Effector memory CD4-positive, alpha-beta T cell (primary cell): Measurements from ENCODE around the gene SPOCK2.

ENCODE experiments used
- DNase-seq, 3 donors: peaks; one replicate each; pipeline ENCODE4 v3.0.0-alpha.2; 2020
- H3K27ac ChIP-seq: 2 replicates; pipeline ENCODE4 v1.7.0; 2013; ENCODE audit warnings: mild to moderate bottlenecking, low read length, moderate library complexity; ENCODE audit not compliant: insufficient read depth, poor library complexity, severe bottlenecking
- H3K27me3 ChIP-seq: replicated peaks from 2 replicates; pipeline ENCODE4 v1.7.0; 2013; ENCODE audit warnings: mild to moderate bottlenecking, low read length; ENCODE audit not compliant: insufficient read depth, control insufficient read depth, poor library complexity, severe bottlenecking
- H3K36me3 ChIP-seq: 2 replicates; pipeline ENCODE4 v1.7.0; 2013; ENCODE audit warnings: mild to moderate bottlenecking, low read length, moderate library complexity; ENCODE audit not compliant: control insufficient read depth, insufficient read depth
- H3K4me1 ChIP-seq: 2 replicates; pipeline ENCODE4 v1.7.0; 2013; ENCODE audit warnings: low read length, mild to moderate bottlenecking; ENCODE audit not compliant: control insufficient read depth, insufficient read depth, poor library complexity, severe bottlenecking
- H3K4me3 ChIP-seq: 2 replicates; pipeline ENCODE4 v1.7.0; 2013; ENCODE audit warnings: low read length, low read depth, mild to moderate bottlenecking; ENCODE audit not compliant: insufficient read depth, poor library complexity, severe bottlenecking
- H3K9me3 ChIP-seq: 2 replicates; pipeline ENCODE4 v1.7.0; 2013; ENCODE audit warnings: mild to moderate bottlenecking, low read length, moderate library complexity; ENCODE audit not compliant: control insufficient read depth

The SPOCK2 gene

GRCh38 chr10:72124989-72125388 lies 36.6 kb upstream of the SPOCK2 start:
- H3K4me1 ChIP-seq = peaks cover 7% of the 10 kb centered on the region
- H3K9me3 ChIP-seq = no peaks in the 10 kb centered on the region
- H3K36me3 ChIP-seq = peaks cover 5% of the 10 kb centered on the region
- H3K27me3 ChIP-seq = no peaks in the 10 kb centered on the region
- no peak for DNase-seq
- no peak overlapping the region for H3K4me3 ChIP-seq
- H3K27ac ChIP-seq = no peak overlapping the region

GRCh38 chr10:72124381-72124780 lies 36.0 kb upstream of the SPOCK2 start:
- no peaks in the 10 kb centered on the region for H3K9me3 ChIP-seq
- peaks cover 7% of the 10 kb centered on the region for H3K4me1 ChIP-seq
- no peaks in the 10 kb centered on the region for H3K27me3 ChIP-seq
- peaks cover 5% of the 10 kb centered on the region for H3K36me3 ChIP-seq
- DNase-seq = no peak
- no peak overlapping the region for H3K27ac ChIP-seq
- H3K4me3 ChIP-seq = no peak overlapping the region

GRCh38 chr10:72123616-72124015 lies 35.3 kb upstream of the SPOCK2 start:
- Histone ChIP-seq H3K4me3 (no peak overlapping the region), H3K36me3 (peaks cover 5% of the 10 kb centered on the region), H3K4me1 (peaks cover 7% of the 10 kb centered on the region), H3K27ac (no peak overlapping the region), H3K9me3 (no peaks in the 10 kb centered on the region), H3K27me3 (no peaks in the 10 kb centered on the region)
- no peak for DNase-seq

- Histone ChIP-seq H3K27ac (no peak overlapping the region), H3K4me1 (peaks cover 7% of the 10 kb centered on the region), H3K36me3 (peaks cover 3% of the 10 kb centered on the region), H3K27me3 (no peaks in the 10 kb centered on the region), H3K4me3 (no peak overlapping the region), H3K9me3 (no peaks in the 10 kb centered on the region)
- no peak for DNase-seq
Measured at GRCh38 chr10:72122221-72122620, 33.9 kb upstream of the SPOCK2 start.

- no peak overlapping the region for H3K4me3 ChIP-seq
- no peaks in the 10 kb centered on the region for H3K36me3 ChIP-seq
- no peaks in the 10 kb centered on the region for H3K9me3 ChIP-seq
- no peak overlapping the region for H3K27ac ChIP-seq
- peaks cover 7% of the 10 kb centered on the region for H3K4me1 ChIP-seq
- DNase-seq = no peak
- no peaks in the 10 kb centered on the region for H3K27me3 ChIP-seq
Measured at GRCh38 chr10:72121389-72121788, 33.0 kb upstream of the SPOCK2 start.

GRCh38 chr10:72116372-72116771 lies 28.0 kb upstream of the SPOCK2 start:
- H3K27me3 ChIP-seq = no peaks in the 10 kb centered on the region
- no peak for DNase-seq
- H3K27ac ChIP-seq = no peak overlapping the region
- H3K4me1 ChIP-seq = peaks cover 5% of the 10 kb centered on the region
- H3K9me3 ChIP-seq = no peaks in the 10 kb centered on the region
- no peak overlapping the region for H3K4me3 ChIP-seq
- H3K36me3 ChIP-seq = no peaks in the 10 kb centered on the region

- Histone ChIP-seq H3K9me3 (no peaks in the 10 kb centered on the region), H3K36me3 (no peaks in the 10 kb centered on the region), H3K27ac (no peak overlapping the region), H3K4me1 (peaks cover 9% of the 10 kb centered on the region), H3K4me3 (no peak overlapping the region), H3K27me3 (no peaks in the 10 kb centered on the region)
- no peak for DNase-seq
Measured at GRCh38 chr10:72114706-72115450, 26.5 kb upstream of the SPOCK2 start.

GRCh38 chr10:72110673-72111401 lies 22.5 kb upstream of the SPOCK2 start:
- Histone ChIP-seq H3K27me3 (no peaks in the 10 kb centered on the region), H3K36me3 (no peaks in the 10 kb centered on the region), H3K9me3 (no peaks in the 10 kb centered on the region), H3K4me3 (no peak overlapping the region), H3K4me1 (peaks cover 33% of the 10 kb centered on the region), H3K27ac (no peak overlapping the region)
- no peak for DNase-seq

GRCh38 chr10:72109636-72110157 lies 21.3 kb upstream of the SPOCK2 start:
- Histone ChIP-seq H3K4me3 (peak overlapping the region; percentile 8), H3K27me3 (no peaks in the 10 kb centered on the region), H3K4me1 (peaks cover 28% of the 10 kb centered on the region), H3K27ac (peak overlapping the region; percentile 64), H3K9me3 (no peaks in the 10 kb centered on the region), H3K36me3 (no peaks in the 10 kb centered on the region)
- DNase-seq = no peak
